ENCODE measurements around the gene MGAT1. TPM values are rescaled to one million over a fixed set of nuclear protein-coding genes. Genes with fewer than 3 reads are reported as not detected.

Gene MGAT1
- total RNA-seq, 4 donors from 2014 or later = 67.6 to 136 (median 99.5) TPM

- H3K36me3 ChIP-seq = no peaks in the 10 kb centered on the region
- TF ChIP-seq POLR2A (IDR thresholded peaks at IDR 0.05) (no peak), CTCF (IDR thresholded peaks at IDR 0.05) (no peak)
- peak overlapping the region; percentile 72 to 86 for H3K27ac ChIP-seq
- H3K4me1 ChIP-seq = peaks cover 0 to 10% of the 10 kb centered on the region in 2 donors
- no peak for DNase-seq
- no peaks in the 10 kb centered on the region for H3K9me3 ChIP-seq
- no peak overlapping the region for H3K4me3 ChIP-seq
- H3K27me3 ChIP-seq = no peaks in the 10 kb centered on the region
- intact Hi-C loops (cut with DNase I; ENCODE audit: low total_unique reads) = no loop called here
Observed at GRCh38 chr5:180823940-180824629, 21.5 kb upstream of the MGAT1 start.

- no peak for DNase-seq
- peaks cover 0 to 10% of the 10 kb centered on the region in 2 donors for H3K4me1 ChIP-seq
- H3K36me3 ChIP-seq = no peaks in the 10 kb centered on the region
- no peaks in the 10 kb centered on the region for H3K27me3 ChIP-seq
- peak overlapping the region in 1 of 2 donors; percentile 86 for H3K27ac ChIP-seq
- intact Hi-C loops (cut with DNase I; ENCODE audit: low total_unique reads) = no loop called here
- TF ChIP-seq CTCF (IDR thresholded peaks at IDR 0.05) = no peak
- TF ChIP-seq POLR2A (IDR thresholded peaks at IDR 0.05) = no peak
- no peak overlapping the region for H3K4me3 ChIP-seq
- no peaks in the 10 kb centered on the region for H3K9me3 ChIP-seq
Observed at GRCh38 chr5:180823346-180823745, 20.7 kb upstream of the MGAT1 start.

DNA sequence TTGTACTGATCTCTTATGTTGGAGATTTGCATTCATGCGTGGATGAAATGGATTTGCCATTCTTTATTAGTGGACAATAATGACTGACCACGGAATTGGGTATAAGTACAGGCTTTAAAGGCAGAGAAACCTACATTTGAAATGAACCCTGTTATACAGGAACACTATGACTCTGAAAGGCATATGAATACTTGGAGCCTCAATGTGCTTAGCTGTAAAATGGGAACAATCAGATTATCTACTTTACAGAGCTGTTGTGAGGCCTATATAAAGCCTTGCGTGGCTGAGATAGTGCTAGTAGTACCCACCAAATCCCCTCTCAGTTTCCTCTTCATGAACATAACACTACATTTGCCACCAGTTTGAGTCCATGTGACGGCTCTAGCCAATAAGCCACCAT is 18.9 kb upstream of the MGAT1 start:
- intact Hi-C loops (cut with DNase I; ENCODE audit: low total_unique reads) = no loop called here
- Histone ChIP-seq H3K36me3 (no peaks in the 10 kb centered on the region), H3K9me3 (no peaks in the 10 kb centered on the region), H3K27ac (peak overlapping the region; percentile 45 to 86), H3K4me1 (peaks cover 10 to 14% of the 10 kb centered on the region in 2 donors), H3K27me3 (no peaks in the 10 kb centered on the region), H3K4me3 (no peak overlapping the region)
- TF ChIP-seq CTCF (IDR thresholded peaks at IDR 0.05) (no peak), POLR2A (IDR thresholded peaks at IDR 0.05) (no peak)
- no peak for DNase-seq

DNA sequence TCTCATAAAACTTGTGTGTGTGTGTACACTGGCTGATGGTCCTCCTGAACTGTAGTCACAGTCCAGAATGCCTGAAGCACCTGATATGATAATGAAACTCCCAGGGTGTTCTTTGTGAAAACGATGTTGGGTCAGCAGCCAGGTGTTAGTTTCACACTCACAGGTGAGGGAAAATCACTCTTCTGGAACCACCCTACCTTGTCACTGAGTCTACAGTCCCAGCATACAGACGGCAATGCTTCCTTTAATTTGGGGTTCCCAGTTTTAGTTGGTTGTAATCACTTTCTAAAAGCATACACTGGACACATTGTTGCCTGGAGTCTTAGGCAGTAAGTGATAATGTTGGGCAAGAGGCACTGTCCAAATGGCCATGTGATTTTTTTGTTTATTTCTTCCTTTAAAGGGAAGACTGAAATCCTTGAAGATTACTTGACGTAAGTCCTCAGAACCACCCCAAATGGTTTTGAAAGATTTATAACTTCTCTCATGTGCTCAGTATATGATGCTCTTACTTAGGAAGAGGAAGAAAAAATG is 18.2 kb upstream of the MGAT1 start:
- Histone ChIP-seq H3K27ac (peak overlapping the region; percentile 84 to 86), H3K9me3 (no peaks in the 10 kb centered on the region), H3K27me3 (no peaks in the 10 kb centered on the region), H3K36me3 (no peaks in the 10 kb centered on the region), H3K4me1 (peaks cover 10 to 11% of the 10 kb centered on the region in 2 donors), H3K4me3 (no peak overlapping the region)
- DNase-seq = no peak
- TF ChIP-seq CTCF (IDR thresholded peaks at IDR 0.05) (no peak), POLR2A (IDR thresholded peaks at IDR 0.05) (peak in 1 of 2 donors; percentile 50)
- intact Hi-C loops (cut with DNase I; ENCODE audit: low total_unique reads) = no loop called here

DNA sequence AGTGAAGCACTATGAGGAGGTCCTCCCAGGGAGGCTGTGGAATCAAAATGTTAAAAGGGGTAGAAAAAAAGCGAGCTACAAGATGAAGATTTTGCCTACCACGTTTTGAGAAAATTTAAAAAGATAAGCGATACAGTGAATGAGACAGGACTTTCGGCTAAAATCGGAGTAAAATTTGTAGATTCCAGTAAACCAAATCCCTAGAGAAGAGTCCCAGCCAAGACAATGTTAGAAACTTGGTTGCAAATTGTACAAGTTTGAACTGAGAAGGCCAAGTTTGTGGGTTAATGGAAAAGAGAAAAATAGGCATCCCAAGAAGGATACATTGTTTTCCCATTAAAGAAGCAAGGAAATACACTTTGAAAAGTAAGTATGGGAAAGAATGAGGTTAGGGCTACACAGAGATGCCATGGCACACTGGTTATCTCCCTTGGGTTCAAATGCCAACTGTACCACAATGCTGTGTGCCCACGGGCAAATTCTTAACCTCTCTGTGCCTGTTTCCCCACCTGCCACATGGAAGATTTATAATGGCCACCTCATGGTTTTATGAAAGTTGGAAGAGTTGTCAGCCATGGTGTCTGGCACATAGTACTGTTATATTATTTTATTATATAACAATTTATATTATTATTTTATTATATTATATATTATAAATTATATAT is 16.2 kb upstream of the MGAT1 start:
- no peak for DNase-seq
- intact Hi-C loops (cut with DNase I; ENCODE audit: low total_unique reads) = no loop called here
- H3K4me3 ChIP-seq = no peak overlapping the region
- H3K9me3 ChIP-seq = no peaks in the 10 kb centered on the region
- no peaks in the 10 kb centered on the region for H3K36me3 ChIP-seq
- H3K27ac ChIP-seq = peak overlapping the region; percentile 76 to 81
- peaks cover 3 to 10% of the 10 kb centered on the region in 2 donors for H3K4me1 ChIP-seq
- H3K27me3 ChIP-seq = no peaks in the 10 kb centered on the region
- TF ChIP-seq POLR2A (IDR thresholded peaks at IDR 0.05) (no peak), CTCF (IDR thresholded peaks at IDR 0.05) (no peak)

All from uterus (tissue), 4 donors.